Parathyroid adenoma (tissue), 2 donors: ENCODE data around the gene DNAH9.
A peak's percentile ranks its signal among the peaks of the same experiment; 100 is the strongest.

Experiments used
- H2AFZ ChIP-seq: fragments of 300-600 bp; sonication (generic); one replicate; pipeline ENCODE4 v1.7.0; 2017; ENCODE audit warnings: antibody characterized with exemption, mild to moderate bottlenecking
- H3K27ac ChIP-seq: fragments of 300-600 bp; sonication (generic); one replicate; pipeline ENCODE4 v1.7.0; 2017
- H3K27me3 ChIP-seq: fragments of 300-600 bp; sonication (generic); one replicate; pipeline ENCODE4 v1.7.0; 2017; ENCODE audit warnings: low read length; ENCODE audit not compliant: control insufficient read depth, insufficient read depth
- H3K36me3 ChIP-seq: fragments of 300-600 bp; sonication (generic); one replicate; pipeline ENCODE4 v1.7.0; 2017; ENCODE audit warnings: low read length; ENCODE audit not compliant: control insufficient read depth, insufficient read depth
- H3K4me1 ChIP-seq: fragments of 300-600 bp; sonication (generic); one replicate; pipeline ENCODE4 v1.7.0; 2017; ENCODE audit warnings: control low read depth
- H3K4me2 ChIP-seq: fragments of 300-600 bp; sonication (generic); one replicate; pipeline ENCODE4 v1.7.0; 2017; ENCODE audit warnings: low read length
- H3K4me3 ChIP-seq: fragments of 300-600 bp; sonication (generic); one replicate; pipeline ENCODE4 v1.7.0; 2017; ENCODE audit warnings: low read depth, low read length
- H3K79me2 ChIP-seq: fragments of 300-600 bp; sonication (generic); one replicate; pipeline ENCODE4 v1.7.0; 2017; ENCODE audit warnings: control low read depth
- H3K9ac ChIP-seq: fragments of 300-600 bp; sonication (generic); one replicate; pipeline ENCODE4 v1.7.0; 2017; ENCODE audit warnings: mild to moderate bottlenecking
- H3K9me3 ChIP-seq: fragments of 300-600 bp; sonication (generic); one replicate; pipeline ENCODE4 v1.7.0; 2017; ENCODE audit warnings: low read length; ENCODE audit not compliant: control insufficient read depth
- TF ChIP-seq, protein P1 (sequence below): fragments of 300-600 bp; sonication (generic); IDR thresholded peaks from one replicate; pipeline ENCODE4 v1.7.0; 2017; ENCODE audit warnings: antibody characterized with exemption, mild to moderate bottlenecking
- donor health status: primary hyperparathyroidism.

DNAH9 gene

DNA sequence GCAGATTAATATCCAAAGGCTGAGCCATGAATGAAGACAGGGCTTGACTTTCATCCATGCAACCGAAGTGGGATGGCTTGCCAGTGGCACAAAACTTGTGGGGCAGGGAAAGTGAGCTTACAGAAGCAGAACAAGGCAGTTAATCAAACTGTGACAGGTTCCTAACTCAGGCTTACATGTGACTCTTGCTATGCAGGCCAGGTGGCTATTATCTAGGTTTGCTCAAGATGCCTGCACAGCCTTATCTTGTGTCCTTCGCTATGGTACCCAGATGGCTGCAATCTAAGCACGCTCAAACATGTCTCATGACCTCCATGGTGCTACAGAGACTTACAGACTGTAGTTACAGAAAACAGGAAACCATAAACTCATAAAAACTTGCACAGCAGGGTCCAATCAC, 8.6 kb upstream of the DNAH9 start:
- Histone ChIP-seq H3K4me2 (no peak overlapping the region), H3K27ac (no peak overlapping the region), H3K9me3 (no peaks in the 10 kb centered on the region), H2AFZ (no peak overlapping the region), H3K9ac (no peak overlapping the region), H3K36me3 (no peaks in the 10 kb centered on the region), H3K4me3 (no peak overlapping the region), H3K27me3 (no peaks in the 10 kb centered on the region), H3K4me1 (peaks cover 12% of the 10 kb centered on the region), H3K79me2 (no peaks in the 10 kb centered on the region)
- TF ChIP-seq, protein P1, sequence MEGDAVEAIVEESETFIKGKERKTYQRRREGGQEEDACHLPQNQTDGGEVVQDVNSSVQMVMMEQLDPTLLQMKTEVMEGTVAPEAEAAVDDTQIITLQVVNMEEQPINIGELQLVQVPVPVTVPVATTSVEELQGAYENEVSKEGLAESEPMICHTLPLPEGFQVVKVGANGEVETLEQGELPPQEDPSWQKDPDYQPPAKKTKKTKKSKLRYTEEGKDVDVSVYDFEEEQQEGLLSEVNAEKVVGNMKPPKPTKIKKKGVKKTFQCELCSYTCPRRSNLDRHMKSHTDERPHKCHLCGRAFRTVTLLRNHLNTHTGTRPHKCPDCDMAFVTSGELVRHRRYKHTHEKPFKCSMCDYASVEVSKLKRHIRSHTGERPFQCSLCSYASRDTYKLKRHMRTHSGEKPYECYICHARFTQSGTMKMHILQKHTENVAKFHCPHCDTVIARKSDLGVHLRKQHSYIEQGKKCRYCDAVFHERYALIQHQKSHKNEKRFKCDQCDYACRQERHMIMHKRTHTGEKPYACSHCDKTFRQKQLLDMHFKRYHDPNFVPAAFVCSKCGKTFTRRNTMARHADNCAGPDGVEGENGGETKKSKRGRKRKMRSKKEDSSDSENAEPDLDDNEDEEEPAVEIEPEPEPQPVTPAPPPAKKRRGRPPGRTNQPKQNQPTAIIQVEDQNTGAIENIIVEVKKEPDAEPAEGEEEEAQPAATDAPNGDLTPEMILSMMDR, result no peak

DNA sequence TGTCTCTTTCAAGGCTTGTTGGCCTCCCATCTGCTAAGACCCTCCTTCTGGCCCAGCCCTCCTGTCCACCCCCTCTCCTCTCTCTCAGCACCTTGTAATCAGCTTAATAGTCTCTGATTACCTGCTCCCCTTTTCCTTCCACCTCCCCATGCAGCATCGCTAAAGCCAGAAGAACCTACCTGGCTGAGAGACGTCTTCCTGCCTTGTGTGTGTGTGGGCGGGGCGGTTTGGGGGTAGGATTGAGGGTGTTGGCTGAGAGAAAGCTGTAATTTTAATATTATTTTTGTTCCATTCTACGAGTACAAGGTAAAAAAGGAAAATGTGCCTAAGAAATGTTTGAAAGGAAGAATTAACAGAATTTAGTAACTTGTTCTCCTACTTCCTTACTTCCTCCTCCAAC, 3.4 kb downstream of the DNAH9 start:
- Histone ChIP-seq H2AFZ (no peak overlapping the region), H3K9ac (no peak overlapping the region), H3K36me3 (no peaks in the 10 kb centered on the region), H3K79me2 (no peaks in the 10 kb centered on the region), H3K9me3 (no peaks in the 10 kb centered on the region), H3K27me3 (no peaks in the 10 kb centered on the region), H3K27ac (no peak overlapping the region), H3K4me2 (no peak overlapping the region), H3K4me1 (peaks cover 3% of the 10 kb centered on the region), H3K4me3 (no peak overlapping the region)
- TF ChIP-seq, protein P1, result no peak

DNA sequence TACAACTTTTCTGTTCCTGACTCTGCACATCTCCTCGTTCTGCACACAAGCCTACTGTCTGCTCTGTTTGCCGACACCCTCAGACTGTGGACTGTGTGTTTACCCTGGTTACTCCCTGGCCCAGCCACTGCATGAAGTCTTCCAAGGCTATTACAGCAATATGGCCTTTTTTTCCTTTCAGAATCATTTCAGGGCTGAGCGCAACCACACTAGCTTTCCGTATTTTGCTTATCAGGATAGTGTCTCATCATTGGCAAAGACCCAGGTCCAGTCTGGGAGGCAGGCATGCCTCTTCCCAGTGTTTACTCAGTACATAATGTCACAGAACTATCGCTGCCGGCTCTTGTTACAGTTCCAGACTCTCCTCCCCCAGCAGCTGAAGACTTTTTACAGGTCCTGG, 10.1 kb downstream of the DNAH9 start:
- TF ChIP-seq, protein P1, result no peak
- Histone ChIP-seq H3K27me3 (no peaks in the 10 kb centered on the region), H3K36me3 (no peaks in the 10 kb centered on the region), H2AFZ (peak overlapping the region; percentile 63), H3K9me3 (no peaks in the 10 kb centered on the region), H3K9ac (no peak overlapping the region), H3K27ac (peak overlapping the region; percentile 60), H3K79me2 (no peaks in the 10 kb centered on the region), H3K4me3 (peak overlapping the region; percentile 9), H3K4me2 (peak overlapping the region; percentile 54), H3K4me1 (peaks cover 9% of the 10 kb centered on the region)

DNA sequence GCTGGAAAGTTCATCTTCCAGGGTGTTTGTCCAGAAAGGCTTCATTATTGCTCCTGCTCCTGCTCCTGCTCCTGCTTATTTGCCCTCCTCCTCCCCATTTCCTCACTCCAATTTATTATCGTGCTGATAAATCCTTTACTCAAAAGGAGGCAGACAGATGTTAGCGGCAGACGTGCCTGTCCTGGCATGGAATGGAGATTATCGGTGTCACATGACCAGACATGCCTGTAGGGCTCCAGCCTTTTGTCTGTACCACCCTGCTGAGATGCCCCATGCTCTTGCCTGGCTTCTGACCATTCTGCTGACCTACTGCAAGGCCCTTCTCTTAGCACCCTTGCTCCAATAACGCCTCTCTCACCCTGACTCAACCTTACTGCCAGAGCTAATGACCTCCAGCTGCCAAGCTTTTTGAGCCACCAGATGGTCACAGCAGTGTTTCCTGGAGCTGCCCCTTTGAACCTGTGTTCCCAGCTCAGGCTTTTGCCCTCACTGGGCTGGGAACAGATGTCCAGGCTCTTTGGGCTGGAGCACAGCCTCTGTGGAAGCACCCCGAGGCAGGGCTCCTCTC, 12.8 kb downstream of the DNAH9 start:
- H3K4me2 ChIP-seq, result no peak overlapping the region
- TF ChIP-seq, protein P1, result no peak
- H3K27me3 ChIP-seq, result no peaks in the 10 kb centered on the region
- no peak overlapping the region for H3K27ac ChIP-seq
- peaks cover 9% of the 10 kb centered on the region for H3K4me1 ChIP-seq
- no peaks in the 10 kb centered on the region for H3K79me2 ChIP-seq
- no peak overlapping the region for H2AFZ ChIP-seq
- no peaks in the 10 kb centered on the region for H3K9me3 ChIP-seq
- no peak overlapping the region for H3K9ac ChIP-seq
- H3K36me3 ChIP-seq, result no peaks in the 10 kb centered on the region
- H3K4me3 ChIP-seq, result no peak overlapping the region

DNA sequence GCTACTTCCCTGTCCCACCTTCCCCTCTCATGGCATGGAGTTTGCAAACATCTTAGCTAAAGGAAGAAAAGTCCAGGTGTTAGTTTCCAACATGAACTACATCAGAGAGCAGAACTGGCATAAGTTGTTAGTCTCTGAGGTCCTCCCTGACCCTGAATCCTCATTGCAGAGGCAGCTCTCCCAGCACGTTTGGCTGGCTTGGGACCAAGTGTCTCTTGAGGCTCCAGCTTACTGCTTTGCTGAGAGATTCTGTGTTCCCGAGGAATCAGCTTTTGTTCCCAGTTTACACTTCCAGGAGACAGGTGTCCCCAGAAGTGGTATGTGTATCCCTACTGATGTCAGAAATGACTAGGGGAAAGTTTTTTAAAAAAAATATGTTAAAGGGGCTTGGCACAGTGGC, 14.7 kb downstream of the DNAH9 start:
- no peaks in the 10 kb centered on the region for H3K79me2 ChIP-seq
- H3K36me3 ChIP-seq, result no peaks in the 10 kb centered on the region
- no peak overlapping the region for H2AFZ ChIP-seq
- no peak overlapping the region for H3K27ac ChIP-seq
- peaks cover 7% of the 10 kb centered on the region for H3K4me1 ChIP-seq
- no peaks in the 10 kb centered on the region for H3K9me3 ChIP-seq
- no peaks in the 10 kb centered on the region for H3K27me3 ChIP-seq
- no peak overlapping the region for H3K4me2 ChIP-seq
- TF ChIP-seq, protein P1, result no peak
- no peak overlapping the region for H3K4me3 ChIP-seq
- H3K9ac ChIP-seq, result no peak overlapping the region
